22Rv1 (cell line): ENCODE results near the gene FBN2.

ENCODE experiments used
- ZFX ChIP-seq: fragments of 450-650 bp; IDR thresholded peaks from 2 replicates; pipeline ENCODE4 v1.6.1; 2017; ENCODE audit warnings: antibody characterized with exemption, borderline replicate concordance
- TF ChIP-seq, protein P1 (sequence below): fragments of 450-650 bp; IDR thresholded peaks from 2 replicates; pipeline ENCODE4 v1.5.1; 2017; ENCODE audit warnings: mild to moderate bottlenecking

DNA sequence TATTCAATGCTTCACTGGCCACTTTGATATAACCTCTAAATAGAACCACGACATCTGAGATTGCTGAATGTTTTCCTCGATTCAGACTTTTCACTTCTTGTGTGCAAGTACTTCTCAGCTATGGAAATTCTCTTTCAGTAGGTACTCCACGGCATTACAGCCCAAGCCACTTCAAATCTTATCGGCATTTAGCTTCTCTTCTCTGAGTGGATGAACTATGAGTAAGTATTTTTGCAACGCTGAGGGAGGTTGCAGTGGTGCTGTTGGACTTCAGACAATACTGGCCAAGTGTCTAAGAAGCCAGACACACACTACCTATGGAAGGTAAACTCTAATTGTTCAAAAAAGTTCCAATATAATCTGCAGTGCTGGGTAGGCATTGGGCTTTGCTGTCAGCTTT is 60.1 kb downstream of the FBN2 start:
- TF ChIP-seq, protein P1, sequence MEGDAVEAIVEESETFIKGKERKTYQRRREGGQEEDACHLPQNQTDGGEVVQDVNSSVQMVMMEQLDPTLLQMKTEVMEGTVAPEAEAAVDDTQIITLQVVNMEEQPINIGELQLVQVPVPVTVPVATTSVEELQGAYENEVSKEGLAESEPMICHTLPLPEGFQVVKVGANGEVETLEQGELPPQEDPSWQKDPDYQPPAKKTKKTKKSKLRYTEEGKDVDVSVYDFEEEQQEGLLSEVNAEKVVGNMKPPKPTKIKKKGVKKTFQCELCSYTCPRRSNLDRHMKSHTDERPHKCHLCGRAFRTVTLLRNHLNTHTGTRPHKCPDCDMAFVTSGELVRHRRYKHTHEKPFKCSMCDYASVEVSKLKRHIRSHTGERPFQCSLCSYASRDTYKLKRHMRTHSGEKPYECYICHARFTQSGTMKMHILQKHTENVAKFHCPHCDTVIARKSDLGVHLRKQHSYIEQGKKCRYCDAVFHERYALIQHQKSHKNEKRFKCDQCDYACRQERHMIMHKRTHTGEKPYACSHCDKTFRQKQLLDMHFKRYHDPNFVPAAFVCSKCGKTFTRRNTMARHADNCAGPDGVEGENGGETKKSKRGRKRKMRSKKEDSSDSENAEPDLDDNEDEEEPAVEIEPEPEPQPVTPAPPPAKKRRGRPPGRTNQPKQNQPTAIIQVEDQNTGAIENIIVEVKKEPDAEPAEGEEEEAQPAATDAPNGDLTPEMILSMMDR = no peak
- no peak for TF ChIP-seq ZFX
